Tongue (tissue), 1 donor: ENCODE results near the gene S100P. TPM values are rescaled to one million over a fixed set of nuclear protein-coding genes. Genes with fewer than 3 reads are reported as not detected.

Experiments used
- total RNA-seq: library from RNA; depleted of rRNA; stranded (reverse); fragments of >200 nt; gene quantifications from one replicate; pipeline ENCODE4 v1.2.3, GENCODE V29; 2014

The S100P gene
- total RNA-seq, 1 donor from 2014 or later = 1.7 TPM

Other genes starting within 250 kb of the S100P start
- 8.8 TPM for gene PPP2R2C, start 221.3 kb upstream of the S100P start, total RNA-seq
- gene MAN2B2, start 118.7 kb upstream of the S100P start, total RNA-seq = 8.4 TPM
- gene MRFAP1, start 53.2 kb upstream of the S100P start, total RNA-seq = 136 TPM
- 66.4 TPM for gene MRFAP1L1, start 16.0 kb downstream of the S100P start, total RNA-seq
- gene BLOC1S4, start 22.3 kb downstream of the S100P start, total RNA-seq = 17.1 TPM
- gene KIAA0232, start 88.8 kb downstream of the S100P start, total RNA-seq = 56.2 TPM
- 57.1 TPM for gene TBC1D14, start 215.9 kb downstream of the S100P start, total RNA-seq